GM19328 (cell line): ENCODE data around the gene MMGT1.

Experiments used
- ATAC-seq: cut with Tn5 transposase; IDR thresholded peaks from one replicate; pipeline ENCODE4 v1.9.1; 2021; ENCODE audit warnings: mild to moderate bottlenecking, moderate library complexity; ENCODE audit not compliant: unreplicated experiment

Gene MMGT1

DNA sequence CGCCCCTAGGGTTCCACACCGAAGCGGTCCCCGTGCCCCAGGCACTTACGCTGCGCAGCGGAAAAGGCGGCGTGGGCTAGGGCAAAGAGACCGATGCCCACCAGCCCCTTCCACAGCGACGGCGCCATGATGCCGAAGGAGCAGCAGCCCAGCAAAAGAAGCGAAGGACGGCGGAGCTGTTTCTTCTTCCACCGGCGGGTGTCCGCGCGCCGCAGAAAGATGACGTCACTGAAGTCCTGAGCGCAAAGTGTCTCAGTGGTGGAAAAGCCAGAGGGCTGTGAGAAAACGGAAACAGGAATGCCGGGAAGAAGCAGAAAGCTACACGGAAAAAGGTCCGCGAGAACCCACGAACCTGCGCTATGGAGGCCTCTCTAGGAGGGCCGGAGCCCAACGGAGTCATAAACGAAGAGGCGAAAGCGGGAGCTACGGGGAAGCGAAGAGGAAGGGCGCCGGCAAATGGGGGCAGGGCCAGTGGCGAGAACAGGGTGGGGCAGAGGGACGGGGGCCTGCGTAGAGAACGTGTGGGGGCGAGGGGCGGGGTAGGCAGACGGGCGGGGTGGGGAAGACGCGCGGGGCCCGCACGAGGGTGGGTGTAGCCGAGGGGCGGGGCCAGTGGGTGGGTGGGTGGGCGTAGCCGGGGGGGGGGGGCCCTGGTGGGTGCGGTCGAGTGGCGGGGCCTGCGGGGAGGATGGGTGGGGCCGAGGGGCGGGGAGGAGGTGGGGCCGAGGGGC, at the start of gene MMGT1:
Gene MMGT1, minus strand, starts transcription at position 441 of the 731 bp plus-strand sequence. Its CDS starts 313 bp downstream, at position 128.
- peak; percentile 75 for ATAC-seq

- ATAC-seq = no peak
Measured at GRCh38 chrX:136021903-136022302, 48.1 kb upstream of the MMGT1 start.

DNA sequence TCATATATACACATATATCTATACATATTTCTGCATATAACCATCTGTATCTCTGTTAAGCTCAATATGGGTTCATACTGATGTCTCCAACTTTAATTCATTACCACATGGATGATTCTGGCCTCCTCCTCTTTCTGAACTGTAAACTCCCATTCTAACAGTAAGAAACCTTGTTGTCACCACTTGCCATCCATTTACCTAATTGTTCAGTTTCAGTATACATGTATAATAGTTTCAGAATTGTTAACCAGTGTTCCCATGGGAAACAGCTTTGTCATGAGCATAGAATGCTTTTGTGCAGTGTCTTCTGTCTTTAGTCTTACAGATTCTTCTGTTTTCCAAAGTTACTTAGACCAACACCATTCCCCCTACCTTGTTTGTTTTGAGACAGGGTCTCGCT, 47.4 kb upstream of the MMGT1 start:
- peak; percentile 75 for ATAC-seq

GRCh38 chrX:136019226-136019625, 45.4 kb upstream of the MMGT1 start:
- no peak for ATAC-seq

- ATAC-seq = no peak
Measured at GRCh38 chrX:136016881-136017280, 43.1 kb upstream of the MMGT1 start.

- ATAC-seq = no peak
Measured at GRCh38 chrX:136015016-136015415, 41.2 kb upstream of the MMGT1 start.

- ATAC-seq = no peak
Measured at GRCh38 chrX:135988245-135988644, 14.5 kb upstream of the MMGT1 start.

GRCh38 chrX:135985973-135986310, 12.2 kb upstream of the MMGT1 start:
- no peak for ATAC-seq

DNA sequence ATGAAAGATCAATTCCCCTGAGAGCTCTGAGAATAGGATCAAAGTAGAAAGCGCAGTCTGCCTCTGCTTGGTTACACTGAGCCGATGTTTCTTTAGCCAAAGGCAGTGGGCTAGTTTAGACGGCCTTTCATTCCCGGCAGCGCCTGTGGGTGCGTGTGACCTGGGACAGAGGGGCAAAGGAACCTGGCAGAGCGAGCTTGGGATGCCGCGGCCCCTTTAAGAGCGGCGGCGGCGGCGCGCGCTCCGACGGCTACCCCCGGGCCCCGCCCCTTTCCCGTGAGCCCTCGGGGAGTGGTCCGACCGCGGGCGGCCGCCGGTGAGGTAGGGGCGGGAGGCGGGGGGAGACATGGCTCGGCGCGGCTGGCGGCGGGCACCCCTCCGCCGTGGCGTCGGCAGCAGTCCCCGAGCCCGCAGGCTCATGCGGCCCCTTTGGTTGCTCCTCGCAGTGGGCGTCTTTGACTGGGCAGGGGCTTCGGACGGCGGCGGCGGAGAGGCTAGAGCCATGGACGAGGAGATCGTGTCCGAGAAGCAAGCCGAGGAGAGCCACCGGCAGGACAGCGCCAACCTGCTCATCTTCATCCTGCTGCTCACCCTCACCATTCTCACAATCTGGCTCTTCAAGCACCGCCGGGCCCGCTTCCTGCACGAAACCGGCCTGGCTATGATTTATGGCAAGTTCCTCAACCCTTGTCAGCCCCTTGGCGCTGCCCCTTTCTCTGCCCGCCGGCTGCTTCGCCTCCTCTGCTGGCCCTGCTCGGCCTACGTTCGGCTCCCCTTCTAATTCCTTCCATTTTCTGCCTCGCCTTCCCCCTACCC, 11.6 kb upstream of the MMGT1 start, which contains the start of gene SLC9A6:
Gene SLC9A6, plus strand, starts transcription at position 279 of the 816 bp plus-strand sequence. Its CDS starts 224 bp downstream, at position 503.
- peak; percentile 86 for ATAC-seq

- no peak for ATAC-seq
Measured at GRCh38 chrX:135984791-135985156, 11.0 kb upstream of the MMGT1 start.

DNA sequence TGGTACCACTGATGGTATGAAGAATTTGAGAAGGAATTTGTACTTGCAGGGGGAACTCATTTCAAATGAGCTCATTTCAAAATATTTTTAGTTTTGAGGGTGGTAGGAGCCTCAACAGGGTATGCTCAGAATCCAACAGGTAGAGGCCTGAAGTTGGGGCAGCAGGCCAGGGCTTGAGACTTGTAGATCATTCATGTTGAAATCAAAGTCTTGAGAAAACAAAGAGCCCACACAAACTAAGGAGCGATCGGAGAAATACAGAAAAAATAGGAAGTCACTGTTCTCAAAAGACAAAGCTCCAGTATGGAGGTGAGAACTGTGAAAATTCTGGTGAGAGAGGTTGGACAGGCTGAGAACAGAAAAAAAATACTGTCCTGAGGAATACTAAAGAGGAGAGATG, 10.5 kb upstream of the MMGT1 start:
- ATAC-seq = no peak

- ATAC-seq = no peak
Measured at GRCh38 chrX:135982860-135983259, 9.1 kb upstream of the MMGT1 start.

GRCh38 chrX:135981668-135982067, 7.9 kb upstream of the MMGT1 start:
- ATAC-seq = no peak

DNA sequence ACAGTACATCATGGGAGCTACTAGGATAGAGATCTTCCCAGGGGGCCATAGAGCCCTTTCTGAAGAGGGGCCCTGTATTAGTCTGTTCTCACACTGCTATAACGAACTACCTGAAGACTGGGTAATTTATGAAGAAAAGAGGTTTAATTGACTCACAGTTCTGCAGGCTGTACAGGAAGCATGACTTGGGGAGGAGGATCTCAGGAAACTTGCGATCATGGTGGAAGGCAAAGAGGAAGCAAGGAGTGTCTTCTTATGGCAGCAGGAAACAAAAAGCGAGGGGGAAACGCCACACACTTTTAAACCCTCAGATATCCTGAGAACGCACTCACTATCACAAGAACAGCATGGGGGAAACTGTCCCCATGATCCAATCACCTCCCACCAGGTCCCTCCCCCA, 7.2 kb upstream of the MMGT1 start:
- ATAC-seq = no peak

- no peak for ATAC-seq
Measured at GRCh38 chrX:135977611-135978010, 3.8 kb upstream of the MMGT1 start.

GRCh38 chrX:135975421-135975820, 1.6 kb upstream of the MMGT1 start:
- ATAC-seq = no peak

DNA sequence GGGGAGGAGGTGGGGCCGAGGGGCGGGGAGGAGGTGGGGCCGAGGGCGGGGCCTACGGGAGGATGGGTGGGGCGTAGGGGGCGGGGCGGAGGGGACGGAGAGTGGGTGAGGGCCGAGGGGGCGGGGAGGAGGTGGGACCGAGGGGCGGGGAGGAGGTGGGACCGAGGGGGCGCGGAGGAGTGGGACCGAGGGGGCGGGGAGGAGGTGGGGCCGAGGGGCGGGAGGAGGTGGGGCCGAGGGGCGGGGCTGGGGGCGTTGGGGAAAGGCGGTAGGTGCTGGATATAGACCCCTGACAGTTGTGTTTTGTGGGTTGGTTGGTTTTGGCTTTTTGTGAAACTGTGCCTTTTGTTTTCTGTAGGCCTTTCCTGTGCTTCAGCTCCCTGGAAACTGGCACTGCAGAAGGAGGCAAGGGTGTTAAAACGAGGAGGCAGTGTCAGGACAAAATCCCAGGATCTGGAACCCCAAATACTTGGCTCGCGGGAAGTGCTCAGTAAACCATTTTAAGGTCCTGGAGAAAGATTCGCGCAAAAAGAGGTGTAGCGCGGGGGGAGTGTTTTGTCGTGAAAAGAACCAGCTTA, 580 bp upstream of the MMGT1 start:
- no peak for ATAC-seq

GRCh38 chrX:135973025-135973547, 702 bp downstream of the MMGT1 start:
- peak; percentile 28 for ATAC-seq

GRCh38 chrX:135951291-135951690, 22.5 kb downstream of the MMGT1 start:
- ATAC-seq = no peak

- no peak for ATAC-seq
Measured at GRCh38 chrX:135944486-135944885, 29.3 kb downstream of the MMGT1 start.

DNA sequence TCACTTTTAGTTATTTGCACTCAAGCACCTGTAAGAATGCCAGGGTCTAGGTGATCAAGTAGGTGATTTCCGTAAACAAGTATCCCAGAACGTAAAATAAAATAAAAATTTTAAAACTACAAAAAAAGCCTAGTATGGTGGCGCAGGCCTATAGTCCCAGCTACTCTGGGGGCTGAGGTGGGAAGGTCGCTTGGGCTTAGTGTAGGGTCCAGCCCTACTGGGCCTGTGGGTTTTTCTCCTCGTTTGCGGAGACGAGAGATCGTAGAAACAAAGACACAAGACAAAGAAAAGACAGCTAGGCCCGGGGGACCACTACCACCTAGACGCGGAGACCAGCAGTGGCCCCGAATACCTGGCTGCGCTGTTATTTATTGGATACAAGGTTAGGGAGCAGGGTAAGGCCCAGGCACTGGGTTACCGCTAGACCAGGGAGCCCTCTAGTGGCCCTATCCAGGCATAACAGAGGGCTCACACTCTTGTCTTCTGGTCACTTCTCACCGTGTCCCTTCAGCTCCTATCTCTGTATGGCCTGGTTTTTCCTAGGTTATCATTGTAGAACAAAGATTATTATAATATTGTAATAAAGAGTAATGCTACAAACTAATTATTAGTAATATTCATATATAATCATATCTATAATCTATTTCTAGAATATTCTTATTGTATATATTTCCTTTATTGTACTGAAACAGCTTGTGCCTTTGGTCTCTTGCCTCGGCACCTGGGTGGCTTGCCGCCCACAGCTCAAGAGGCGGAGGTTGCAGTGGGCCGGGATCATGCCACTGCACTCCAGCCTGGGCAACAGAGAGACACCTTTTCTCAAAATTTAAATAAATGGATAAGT, 41.9 kb downstream of the MMGT1 start:
- no peak for ATAC-seq
